ENCODE data around the gene BEST3. TPM values are rescaled to one million over a fixed set of nuclear protein-coding genes. Genes with fewer than 3 reads are reported as not detected.
"Not testable (repeated sequence)": the region's sequence is repeated elsewhere in the genome, so short reads cannot be mapped to it uniquely, and the experiment has no call there.

The BEST3 gene
- total and polyA plus RNA-seq, 2 experiments from 2014 or later = not detected

DNA sequence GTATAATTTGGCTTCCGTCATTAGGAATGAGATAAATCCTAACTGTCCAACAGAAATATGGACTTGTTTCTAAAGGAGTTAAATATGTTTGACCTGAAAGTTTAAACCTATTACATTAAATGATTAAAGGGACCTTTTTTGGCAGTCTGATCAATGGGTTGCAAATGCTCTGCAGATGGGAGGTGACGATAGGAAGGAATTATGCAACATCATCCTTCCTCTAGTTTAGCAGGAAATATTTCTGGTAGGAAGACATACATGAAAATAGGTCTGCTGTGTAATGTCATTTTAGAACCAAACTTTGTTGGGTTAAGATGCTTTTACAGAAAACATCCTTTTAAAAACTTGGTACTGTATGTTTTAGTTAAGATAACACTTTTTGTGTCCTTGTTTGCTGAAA lies 91.0 kb downstream of the BEST3 start:
- H3K9me2 ChIP-seq (ENCODE audit: insufficient read depth) = no peaks in the 10 kb centered on the region
- Mint-ChIP-seq H3K4me1 (no peaks in the 10 kb centered on the region), H3K27me3 (ENCODE audit: insufficient read depth, low read depth, poor library complexity) (peaks cover 4% of the 10 kb centered on the region), H3K9me3 (peaks cover 4% of the 10 kb centered on the region; the same call in 1 of the 3 replicates), H3K27ac (no peak overlapping the region), H3K4me3 (no peak overlapping the region), H3K36me3 (ENCODE audit: low read depth) (peaks cover 9% of the 10 kb centered on the region)
- no peaks in the 10 kb centered on the region for H3K27me3 ChIP-seq (ENCODE audit: insufficient read depth)
- no peaks in the 10 kb centered on the region for H4K20me1 ChIP-seq (replicated peaks; ENCODE audit: insufficient read depth)
- H3K27ac ChIP-seq (ENCODE audit: low read depth) = no peak overlapping the region
- H3F3A ChIP-seq (replicated peaks; ENCODE audit: low read depth) = no peaks in the 10 kb centered on the region
- DNase-seq (ENCODE audit: low spot score) (no peak), ATAC-seq (no peak)
- TF ChIP-seq EZH2 (IDR thresholded peaks at IDR 0.05; ENCODE audit: low read depth, unreplicated experiment) = no peak
- H3K4me3 ChIP-seq = no peak overlapping the region
- no peak overlapping the region for H2AFZ ChIP-seq
- no peaks in the 10 kb centered on the region for H3K4me1 ChIP-seq (ENCODE audit: insufficient read depth)
- H3K79me2 ChIP-seq (replicated peaks; ENCODE audit: insufficient read depth) = no peaks in the 10 kb centered on the region
- H3K36me3 ChIP-seq (ENCODE audit: insufficient read depth) = no peaks in the 10 kb centered on the region
- no peak overlapping the region for H3K4me2 ChIP-seq

DNA sequence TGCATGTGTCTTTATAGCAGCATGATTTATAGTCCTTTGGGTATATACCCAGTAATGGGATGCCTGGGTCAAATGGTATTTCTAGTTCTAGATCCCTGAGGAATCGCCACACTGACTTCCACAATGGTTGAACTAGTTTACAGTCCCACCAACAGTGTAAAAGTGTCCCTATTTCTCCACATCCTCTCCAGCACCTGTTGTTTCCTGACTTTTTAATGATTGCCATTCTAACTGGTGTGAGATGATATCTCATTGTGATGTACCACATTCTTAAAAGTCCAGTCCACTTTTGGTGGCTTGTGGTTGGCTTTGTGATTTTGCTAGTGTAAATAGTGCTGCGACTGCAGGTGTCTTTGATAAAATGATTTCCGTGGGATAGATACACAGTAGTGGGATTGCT lies 94.8 kb downstream of the BEST3 start:
- not testable (repeated sequence) for H3K27ac ChIP-seq (ENCODE audit: low read depth)

More for the DNA sequence above, 94.8 kb downstream of the BEST3 start:
- not testable (repeated sequence) for H3K27me3 ChIP-seq (ENCODE audit: insufficient read depth); H2AFZ ChIP-seq; H3K27me3 Mint-ChIP-seq (ENCODE audit: insufficient read depth, low read depth, poor library complexity); H3K4me1 Mint-ChIP-seq; H3K79me2 ChIP-seq (replicated peaks; ENCODE audit: insufficient read depth); H3K27ac Mint-ChIP-seq; ATAC-seq; H3F3A ChIP-seq (replicated peaks; ENCODE audit: low read depth); H3K4me3 Mint-ChIP-seq; DNase-seq (ENCODE audit: low spot score); H3K9me3 Mint-ChIP-seq; H3K4me3 ChIP-seq; H3K4me2 ChIP-seq; H3K9me2 ChIP-seq (ENCODE audit: insufficient read depth); H3K4me1 ChIP-seq (ENCODE audit: insufficient read depth)
- H3K36me3 Mint-ChIP-seq (ENCODE audit: low read depth) = peaks cover 46% of the 10 kb centered on the region
- Histone ChIP-seq H3K36me3 (ENCODE audit: insufficient read depth) (peaks cover 24% of the 10 kb centered on the region), H4K20me1 (replicated peaks; ENCODE audit: insufficient read depth) (peaks cover 15% of the 10 kb centered on the region; the same call in 1 of the 2 replicates)

Other genes with a start within 250 kb of the BEST3 start
- 45.0 and 49.7 TPM in 2 replicates for gene FRS2, start 228.9 kb downstream of the BEST3 start, total RNA-seq (2014; rRNA removed; shearing (Covaris generic))
- gene FRS2, start 228.9 kb downstream of the BEST3 start, polyA plus RNA-seq (2016; fragmentation: Nextera tagmentation; extraction: Ambion mirVana) = 29.2 and 34.3 TPM in 2 replicates
- gene CCT2, start 113.8 kb downstream of the BEST3 start, total RNA-seq (2014; rRNA removed; shearing (Covaris generic)) = 389 and 434 TPM in 2 replicates
- gene CCT2, start 113.8 kb downstream of the BEST3 start, polyA plus RNA-seq (2016; fragmentation: Nextera tagmentation; extraction: Ambion mirVana) = 778 and 865 TPM in 2 replicates
- gene LRRC10, start 88.4 kb downstream of the BEST3 start, total RNA-seq (2014; rRNA removed; shearing (Covaris generic)) = not detected in 2 replicates
- gene LRRC10, start 88.4 kb downstream of the BEST3 start, polyA plus RNA-seq (2016; fragmentation: Nextera tagmentation; extraction: Ambion mirVana) = not detected in 2 replicates
- gene RAB3IP, start 39.6 kb upstream of the BEST3 start, total RNA-seq (2014; rRNA removed; shearing (Covaris generic)) = 30.8 and 48.6 TPM in 2 replicates
- gene RAB3IP, start 39.6 kb upstream of the BEST3 start, polyA plus RNA-seq (2016; fragmentation: Nextera tagmentation; extraction: Ambion mirVana) = 42.8 and 48.6 TPM in 2 replicates
- 0.82 and 2.3 TPM in 2 replicates for gene MYRFL, start 125.9 kb upstream of the BEST3 start, total RNA-seq (2014; rRNA removed; shearing (Covaris generic))
- gene MYRFL, start 125.9 kb upstream of the BEST3 start, polyA plus RNA-seq (2016; fragmentation: Nextera tagmentation; extraction: Ambion mirVana) = 1.5 and 2.8 TPM in 2 replicates

Measured in GM23338 (cell line).